GM18517 (cell line): ENCODE data around the gene FAM131A.
A peak's percentile ranks its signal among the peaks of the same experiment; 100 is the strongest.

Source experiments
- ATAC-seq: cut with Tn5 transposase; IDR thresholded peaks from one replicate; pipeline ENCODE4 v1.9.1; 2021; ENCODE audit warnings: mild to moderate bottlenecking, moderate library complexity; ENCODE audit not compliant: unreplicated experiment

The FAM131A gene

GRCh38 chr3:184316792-184317191, 20.6 kb upstream of the FAM131A start:
- ATAC-seq = no peak

GRCh38 chr3:184317201-184317600, 20.2 kb upstream of the FAM131A start:
- ATAC-seq = no peak

- no peak for ATAC-seq
These were observed 17.3 kb upstream of the FAM131A start for GRCh38 chr3:184320104-184320445.

- ATAC-seq = no peak
These were observed 15.7 kb upstream of the FAM131A start for GRCh38 chr3:184321666-184322065.

- no peak for ATAC-seq
These were observed 14.5 kb upstream of the FAM131A start for GRCh38 chr3:184322731-184323487.

- no peak for ATAC-seq
These were observed 13.7 kb upstream of the FAM131A start for GRCh38 chr3:184323696-184324095.

- ATAC-seq = no peak
These were observed 12.1 kb upstream of the FAM131A start for GRCh38 chr3:184325269-184325668.

GRCh38 chr3:184325715-184326369, 11.6 kb upstream of the FAM131A start:
- ATAC-seq = no peak

GRCh38 chr3:184327171-184327570, 10.2 kb upstream of the FAM131A start:
- no peak for ATAC-seq

GRCh38 chr3:184328516-184328915, 8.9 kb upstream of the FAM131A start:
- no peak for ATAC-seq

GRCh38 chr3:184332370-184333090, 4.9 kb upstream of the FAM131A start:
- ATAC-seq = no peak

- no peak for ATAC-seq
These were observed 4.2 kb upstream of the FAM131A start for GRCh38 chr3:184333190-184333589.

- no peak for ATAC-seq
These were observed 3.7 kb upstream of the FAM131A start for GRCh38 chr3:184333700-184334099.

GRCh38 chr3:184334470-184335158, 2.8 kb upstream of the FAM131A start:
- no peak for ATAC-seq

GRCh38 chr3:184335291-184335660, 2.1 kb upstream of the FAM131A start:
- no peak for ATAC-seq

- ATAC-seq = peak; percentile 60
These were observed 1.5 kb upstream of the FAM131A start for GRCh38 chr3:184335661-184336546.

- no peak for ATAC-seq
These were observed 627 bp upstream of the FAM131A start for GRCh38 chr3:184336547-184337398.

- ATAC-seq = no peak
These were observed 581 bp downstream of the FAM131A start for GRCh38 chr3:184337981-184338380.

- ATAC-seq = no peak
These were observed 1.1 kb downstream of the FAM131A start for GRCh38 chr3:184338511-184338945.
